Astrocyte of the spinal cord (primary cell): ENCODE results near the gene MAB21L3.
A peak's percentile ranks its signal among the peaks of the same experiment; 100 is the strongest.

Experiments
- DNase-seq: peaks from one replicate; pipeline ENCODE4 v3.0.0; 2011; ENCODE audit warnings: low read depth, low spot score
- H3K4me3 ChIP-seq: 2 replicates; pipeline ENCODE4 v1.5.1; 2011; ENCODE audit warnings: low read depth, mild to moderate bottlenecking, low read length, moderate library complexity
- in situ Hi-C: cut with HindIII; loops from 2 replicates; pipeline ENCODE4 v1.10.0; 2017; ENCODE audit warnings: low sequenced_read_pairs
- TF ChIP-seq, protein P1 (sequence below): IDR thresholded peaks from 2 replicates; pipeline ENCODE4 v1.5.1; 2012; ENCODE audit warnings: low read depth, mild to moderate bottlenecking, low read length, inconsistent platforms

The MAB21L3 gene

DNA sequence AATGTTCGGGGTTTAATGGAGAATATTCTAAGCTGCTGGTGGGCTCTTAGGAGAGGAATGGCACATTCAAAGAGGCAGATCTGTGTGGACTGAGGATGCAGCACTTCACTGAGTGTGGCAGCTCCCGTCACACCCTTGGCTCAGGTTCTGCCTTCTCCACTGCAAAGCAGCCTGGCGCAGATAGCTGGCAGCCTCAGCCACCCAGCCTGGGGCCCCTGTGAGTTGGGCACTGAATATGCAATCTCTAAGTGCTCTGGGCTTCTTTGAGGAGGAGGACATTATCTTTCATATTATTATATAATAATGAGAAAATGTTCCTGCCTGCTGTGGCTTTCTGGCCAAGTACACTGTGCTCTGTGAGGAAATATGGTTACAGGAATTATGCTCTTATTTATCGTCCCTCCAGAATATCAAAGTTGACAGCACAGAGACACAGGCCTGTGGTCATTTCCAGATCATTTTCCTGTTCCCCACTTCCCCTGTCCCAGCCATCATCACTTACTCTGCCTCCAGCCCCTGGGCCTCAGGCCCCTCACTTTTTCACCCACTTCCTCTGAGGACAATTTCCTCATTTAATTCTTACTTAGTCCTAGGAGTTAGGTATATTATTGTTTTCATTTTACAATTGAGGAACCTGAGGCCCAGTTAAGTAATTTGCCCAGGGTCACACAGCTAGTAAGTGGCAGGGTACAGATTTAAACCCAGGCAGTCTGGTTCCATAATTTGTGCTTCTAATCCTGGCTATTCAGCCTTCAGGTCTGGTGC lies 53.6 kb downstream of the MAB21L3 start:
- no peak overlapping the region for H3K4me3 ChIP-seq
- TF ChIP-seq, protein P1, sequence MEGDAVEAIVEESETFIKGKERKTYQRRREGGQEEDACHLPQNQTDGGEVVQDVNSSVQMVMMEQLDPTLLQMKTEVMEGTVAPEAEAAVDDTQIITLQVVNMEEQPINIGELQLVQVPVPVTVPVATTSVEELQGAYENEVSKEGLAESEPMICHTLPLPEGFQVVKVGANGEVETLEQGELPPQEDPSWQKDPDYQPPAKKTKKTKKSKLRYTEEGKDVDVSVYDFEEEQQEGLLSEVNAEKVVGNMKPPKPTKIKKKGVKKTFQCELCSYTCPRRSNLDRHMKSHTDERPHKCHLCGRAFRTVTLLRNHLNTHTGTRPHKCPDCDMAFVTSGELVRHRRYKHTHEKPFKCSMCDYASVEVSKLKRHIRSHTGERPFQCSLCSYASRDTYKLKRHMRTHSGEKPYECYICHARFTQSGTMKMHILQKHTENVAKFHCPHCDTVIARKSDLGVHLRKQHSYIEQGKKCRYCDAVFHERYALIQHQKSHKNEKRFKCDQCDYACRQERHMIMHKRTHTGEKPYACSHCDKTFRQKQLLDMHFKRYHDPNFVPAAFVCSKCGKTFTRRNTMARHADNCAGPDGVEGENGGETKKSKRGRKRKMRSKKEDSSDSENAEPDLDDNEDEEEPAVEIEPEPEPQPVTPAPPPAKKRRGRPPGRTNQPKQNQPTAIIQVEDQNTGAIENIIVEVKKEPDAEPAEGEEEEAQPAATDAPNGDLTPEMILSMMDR, result no peak
- in situ Hi-C loops, result no loop called here
- no peak for DNase-seq

GRCh38 chr1:116165572-116165971 lies 54.4 kb downstream of the MAB21L3 start:
- H3K4me3 ChIP-seq, result no peak overlapping the region
- TF ChIP-seq, protein P1, result no peak
- in situ Hi-C loops, result no loop called here
- no peak for DNase-seq

DNA sequence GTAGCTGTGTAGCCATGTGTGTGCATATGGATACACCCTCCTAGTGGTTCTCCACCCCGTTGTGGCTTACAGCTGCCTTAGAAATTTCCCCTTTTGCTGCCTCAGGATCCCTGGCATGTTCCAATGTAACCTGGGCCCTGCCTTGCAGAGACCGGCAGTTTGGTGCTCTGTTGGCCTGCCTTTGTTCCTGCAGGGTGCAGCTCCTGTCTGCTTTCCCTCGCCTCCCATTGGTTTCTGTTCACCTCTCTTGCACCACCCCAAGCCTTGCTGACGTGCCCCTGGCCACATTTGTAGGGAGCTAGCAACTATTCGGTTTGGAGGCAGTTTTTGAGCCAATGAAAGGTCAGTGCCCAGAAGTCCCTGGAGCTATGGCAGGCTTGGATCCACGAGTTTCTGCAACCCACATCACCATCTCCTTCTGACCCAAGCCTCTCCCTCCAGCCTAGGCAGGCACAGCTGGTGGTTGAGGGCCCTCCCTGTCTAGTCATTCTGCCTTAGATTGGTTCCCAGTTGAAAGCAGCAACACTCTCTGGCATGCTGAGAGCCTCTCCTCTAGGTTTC lies 54.9 kb downstream of the MAB21L3 start:
- DNase-seq, result no peak
- H3K4me3 ChIP-seq, result no peak overlapping the region
- TF ChIP-seq, protein P1, result no peak
- in situ Hi-C loops, result no loop called here

GRCh38 chr1:116166655-116167054 lies 55.5 kb downstream of the MAB21L3 start:
- no peak for DNase-seq
- in situ Hi-C loops, result no loop called here
- no peak overlapping the region for H3K4me3 ChIP-seq
- TF ChIP-seq, protein P1, result no peak

- in situ Hi-C loops, result no loop called here
- H3K4me3 ChIP-seq, result peak overlapping the region; percentile 38
- TF ChIP-seq, protein P1, result no peak
- no peak for DNase-seq
These were observed 56.6 kb downstream of the MAB21L3 start for GRCh38 chr1:116167625-116168276.

DNA sequence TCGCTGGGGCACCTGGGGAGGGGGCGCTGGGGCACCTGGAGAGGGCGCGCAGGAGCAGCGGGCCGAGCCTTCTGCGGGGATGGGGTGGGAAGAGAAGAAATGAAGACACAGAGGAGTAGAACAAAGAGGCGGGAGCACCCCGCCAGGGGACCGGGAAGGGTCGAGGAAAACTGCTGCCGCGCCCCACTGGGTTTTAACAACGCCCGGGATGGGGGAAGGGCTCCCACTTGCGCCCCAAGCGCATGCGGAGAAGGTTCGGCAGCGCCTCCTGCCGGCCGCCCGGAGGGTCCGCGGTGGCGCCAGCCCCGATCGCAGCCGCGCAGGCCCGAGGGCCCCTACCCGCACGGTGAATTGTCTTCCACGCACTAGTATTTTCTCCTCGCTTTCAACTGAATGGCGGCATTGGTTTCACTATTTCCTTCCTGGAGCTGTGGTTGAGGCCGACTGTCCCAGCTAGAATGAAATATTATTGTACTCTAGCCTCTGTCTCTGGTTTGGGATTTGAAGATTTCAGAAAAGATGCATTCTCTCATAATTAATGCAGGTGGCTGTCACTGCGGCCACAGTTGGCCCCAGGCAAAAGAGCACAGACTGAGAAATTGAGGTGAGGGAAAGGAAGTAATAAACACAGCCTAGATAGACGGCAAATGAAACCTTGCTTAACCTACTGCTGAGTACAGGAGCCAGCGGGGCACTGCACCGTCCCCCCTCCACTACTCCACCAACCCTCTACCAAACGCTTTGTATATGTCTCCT lies 57.3 kb downstream of the MAB21L3 start:
- H3K4me3 ChIP-seq, result peak overlapping the region; percentile 38
- TF ChIP-seq, protein P1, result peak; percentile 72
- peak; percentile 46 for DNase-seq
- in situ Hi-C loops, result no loop called here
